Measurements from ENCODE around the gene PPP1R18. TPM values are rescaled to one million over a fixed set of nuclear protein-coding genes. Genes with fewer than 3 reads are reported as not detected.
"Not testable (repeated sequence)": the region's sequence is repeated elsewhere in the genome, so short reads cannot be mapped to it uniquely, and the experiment has no call there.

The PPP1R18 gene
- total RNA-seq, 2 donors from 2014 or later = 14.5 to 20.0 TPM

DNA sequence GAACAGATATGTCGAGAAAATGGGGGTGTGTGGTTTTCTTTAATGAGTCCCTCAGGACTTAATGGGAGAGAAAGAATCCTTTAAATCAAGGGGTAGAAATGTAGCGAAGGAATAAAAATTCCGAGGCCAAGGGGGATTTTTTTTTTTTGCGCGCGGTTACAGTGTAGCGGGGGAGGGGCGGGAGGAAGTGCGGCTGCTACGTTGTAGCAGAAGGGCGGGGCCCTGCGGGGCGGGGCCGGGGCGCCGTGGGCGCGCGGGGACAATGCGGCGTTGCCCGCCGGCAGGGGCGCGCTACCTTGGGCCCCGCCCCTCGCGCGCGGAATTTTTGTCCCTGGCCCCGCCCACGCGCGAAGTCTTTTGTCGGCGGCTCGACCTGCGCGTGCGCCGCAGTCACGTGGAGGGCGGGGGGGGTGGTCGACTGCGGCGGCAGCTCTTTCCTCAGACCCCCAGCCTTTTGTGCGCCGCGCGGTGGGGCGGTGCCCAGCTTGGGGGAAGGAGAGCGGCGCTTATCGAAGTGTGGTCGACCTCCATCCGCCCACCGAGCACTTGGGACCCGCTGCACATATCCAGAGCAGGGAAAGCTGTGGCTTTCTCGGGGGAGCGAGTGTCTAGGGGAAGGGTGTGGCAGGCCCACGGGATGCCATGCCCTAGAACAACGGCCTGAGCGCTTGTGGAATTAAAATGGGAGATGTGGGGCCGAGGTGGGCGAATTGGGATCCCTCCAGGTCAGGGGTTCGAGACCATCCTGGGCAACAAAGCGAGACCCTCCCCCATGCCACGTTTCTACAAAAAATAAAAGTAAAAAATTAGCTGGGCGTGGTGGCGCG is 35.0 kb upstream of the PPP1R18 start:
- ATAC-seq (peak; percentile 60), DNase-seq (peak; percentile 91 to 93 (median 92))
- Histone ChIP-seq H3K4me1 (peaks cover 55% of the 10 kb centered on the region), H3K9me3 (no peaks in the 10 kb centered on the region), H3K36me3 (replicated peaks in 1 of 2; ENCODE audit: insufficient read depth in 1 of 2, low read depth in 2 of 2) (peaks cover 9 to 19% of the 10 kb centered on the region in 2 donors), H3K27ac (peak overlapping the region; percentile 90 to 97 (median 90)), H3K4me3 (peak overlapping the region; percentile 80 to 86), H3K27me3 (no peaks in the 10 kb centered on the region)
- WGBS, 2 donors = 3 to 12% methylated on average over 29 to 71 of the region's 71 CpGs
- TF ChIP-seq POLR2A (IDR thresholded peaks at IDR 0.05) = peak in 2 of 3 donors; percentile 37 to 39
- TF ChIP-seq, protein P1, sequence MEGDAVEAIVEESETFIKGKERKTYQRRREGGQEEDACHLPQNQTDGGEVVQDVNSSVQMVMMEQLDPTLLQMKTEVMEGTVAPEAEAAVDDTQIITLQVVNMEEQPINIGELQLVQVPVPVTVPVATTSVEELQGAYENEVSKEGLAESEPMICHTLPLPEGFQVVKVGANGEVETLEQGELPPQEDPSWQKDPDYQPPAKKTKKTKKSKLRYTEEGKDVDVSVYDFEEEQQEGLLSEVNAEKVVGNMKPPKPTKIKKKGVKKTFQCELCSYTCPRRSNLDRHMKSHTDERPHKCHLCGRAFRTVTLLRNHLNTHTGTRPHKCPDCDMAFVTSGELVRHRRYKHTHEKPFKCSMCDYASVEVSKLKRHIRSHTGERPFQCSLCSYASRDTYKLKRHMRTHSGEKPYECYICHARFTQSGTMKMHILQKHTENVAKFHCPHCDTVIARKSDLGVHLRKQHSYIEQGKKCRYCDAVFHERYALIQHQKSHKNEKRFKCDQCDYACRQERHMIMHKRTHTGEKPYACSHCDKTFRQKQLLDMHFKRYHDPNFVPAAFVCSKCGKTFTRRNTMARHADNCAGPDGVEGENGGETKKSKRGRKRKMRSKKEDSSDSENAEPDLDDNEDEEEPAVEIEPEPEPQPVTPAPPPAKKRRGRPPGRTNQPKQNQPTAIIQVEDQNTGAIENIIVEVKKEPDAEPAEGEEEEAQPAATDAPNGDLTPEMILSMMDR (IDR thresholded peaks at IDR 0.05) = peak; percentile 32 to 79 (median 61)
- intact Hi-C loops (cut with DNase I) = no loop called here

DNA sequence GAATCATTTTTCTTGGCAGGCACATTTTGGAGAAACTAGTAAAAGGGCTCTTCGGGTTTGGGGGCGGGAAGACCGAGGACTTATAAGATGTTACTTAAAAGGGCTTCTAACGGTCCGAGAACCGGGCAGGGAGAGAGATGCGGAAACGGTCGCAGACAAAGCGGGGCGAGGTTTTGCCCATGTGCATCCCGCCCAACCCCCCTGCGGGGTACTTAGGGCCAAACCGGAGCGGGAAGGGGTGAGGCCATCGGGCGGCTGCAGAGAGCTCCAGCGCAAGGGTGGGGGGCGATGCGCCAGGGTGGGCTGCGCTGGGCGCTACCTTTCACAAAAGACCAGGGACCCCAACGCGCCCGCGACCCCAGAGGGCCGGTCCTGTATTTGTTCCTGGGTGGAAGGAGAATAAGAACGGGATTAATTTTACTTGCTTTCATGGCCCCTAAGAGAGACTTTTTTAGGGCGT is 34.3 kb upstream of the PPP1R18 start:
- no peak for ATAC-seq
- H3K27me3 ChIP-seq = no peaks in the 10 kb centered on the region
- TF ChIP-seq POLR2A (IDR thresholded peaks at IDR 0.05) = no peak
- TF ChIP-seq, protein P1 (IDR thresholded peaks at IDR 0.05) = no peak
- no peaks in the 10 kb centered on the region for H3K9me3 ChIP-seq
- H3K4me1 ChIP-seq = peaks cover 60% of the 10 kb centered on the region
- DNase-seq = peak; percentile 69 to 79 (median 72)
- WGBS, 2 donors = 0% methylated on average over 24 to 29 of the region's 29 CpGs
- H3K27ac ChIP-seq = peak overlapping the region; percentile 90 to 97 (median 90)
- H3K36me3 ChIP-seq (replicated peaks in 1 of 2; ENCODE audit: insufficient read depth in 1 of 2, low read depth in 2 of 2) = peaks cover 9 to 19% of the 10 kb centered on the region in 2 donors
- intact Hi-C loops (cut with DNase I) = no loop called here
- H3K4me3 ChIP-seq = peak overlapping the region; percentile 80 to 86

DNA sequence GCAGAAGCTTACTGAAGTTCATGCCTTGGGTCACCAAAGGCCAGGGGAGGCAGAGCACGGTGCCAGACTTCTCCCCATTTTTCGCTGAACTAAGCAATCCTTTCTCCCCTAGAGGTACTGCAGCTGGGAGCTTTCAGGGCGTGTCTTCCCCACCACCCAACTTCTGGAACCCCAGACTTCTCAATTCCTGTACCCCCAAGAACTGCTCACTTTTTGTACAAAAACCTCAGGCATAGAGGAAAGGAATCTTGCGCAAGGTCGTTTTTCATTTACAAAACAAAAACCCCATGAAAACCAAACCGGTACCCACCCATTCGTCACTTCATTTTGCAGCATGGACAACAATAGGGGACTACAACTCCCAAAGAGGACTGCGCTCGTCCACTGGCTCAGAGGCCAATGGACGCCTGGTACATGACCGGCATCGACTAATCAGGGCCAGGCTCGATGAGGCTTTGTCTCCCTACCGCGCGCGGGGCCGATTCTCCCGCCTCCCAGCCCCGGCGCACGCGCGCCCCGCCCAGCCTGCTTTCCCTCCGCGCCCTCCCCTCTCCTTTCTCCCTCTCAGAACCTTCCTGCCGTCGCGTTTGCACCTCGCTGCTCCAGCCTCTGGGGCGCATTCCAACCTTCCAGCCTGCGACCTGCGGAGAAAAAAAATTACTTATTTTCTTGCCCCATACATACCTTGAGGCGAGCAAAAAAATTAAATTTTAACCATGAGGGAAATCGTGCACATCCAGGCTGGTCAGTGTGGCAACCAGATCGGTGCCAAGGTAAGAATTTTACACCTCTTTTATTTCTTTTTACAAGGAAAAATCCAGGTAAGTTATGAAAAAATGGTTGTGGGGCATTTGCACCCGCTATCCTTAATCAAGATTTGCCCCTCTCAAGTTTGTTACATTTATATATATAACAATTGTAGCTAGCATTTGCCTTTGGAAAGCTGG is 33.6 kb upstream of the PPP1R18 start, which contains the start of gene TUBB:
Gene TUBB, plus strand, starts transcription at position 562 of the 947 bp plus-strand sequence. Its CDS starts 155 bp downstream, at position 717.
- ATAC-seq (peak; percentile 75), DNase-seq (peak; percentile 97 to 99 (median 98))
- Histone ChIP-seq H3K27me3 (no peaks in the 10 kb centered on the region), H3K36me3 (replicated peaks in 1 of 2; ENCODE audit: insufficient read depth in 1 of 2, low read depth in 2 of 2) (peaks cover 9 to 19% of the 10 kb centered on the region in 2 donors), H3K4me1 (peaks cover 60% of the 10 kb centered on the region), H3K4me3 (peak within 1 kb of the TSS; percentile 80 to 86), H3K27ac (peak within 1 kb of the TSS; percentile 90 to 97 (median 90)), H3K9me3 (no peaks in the 10 kb centered on the region)
- intact Hi-C loops (cut with DNase I) = no loop called here
- peak; percentile 79 to 97 (median 95) for TF ChIP-seq POLR2A (IDR thresholded peaks at IDR 0.05)
- TF ChIP-seq, protein P1 (IDR thresholded peaks at IDR 0.05) = peak in 4 of 7 experiments; percentile 27 to 42 (median 34)
- 1 to 2% methylated on average over 35 to 38 of the region's 38 CpGs for WGBS, 2 donors

DNA sequence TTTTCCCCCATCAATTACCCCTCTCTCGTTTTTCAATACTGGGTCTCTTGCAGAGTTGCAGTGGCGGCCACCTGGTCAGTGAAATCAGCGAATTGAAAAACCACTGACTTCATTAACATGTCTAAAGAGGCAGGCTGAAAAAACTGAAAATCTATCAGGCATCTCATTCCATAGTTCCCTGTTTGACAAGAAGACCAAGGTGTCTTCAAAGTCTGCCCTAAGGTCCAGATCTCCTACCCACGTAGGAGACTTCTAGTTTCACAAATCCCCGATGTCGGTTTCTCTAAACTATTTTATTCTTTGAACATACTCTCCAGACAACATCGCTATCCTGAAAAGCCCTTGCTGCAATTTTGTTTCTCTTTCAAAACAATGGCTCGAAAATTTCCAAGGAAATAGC is 32.9 kb upstream of the PPP1R18 start:
- Histone ChIP-seq H3K4me3 (no peak overlapping the region), H3K9me3 (no peaks in the 10 kb centered on the region), H3K27me3 (no peaks in the 10 kb centered on the region), H3K4me1 (peaks cover 53% of the 10 kb centered on the region), H3K36me3 (replicated peaks in 1 of 2; ENCODE audit: insufficient read depth in 1 of 2, low read depth in 2 of 2) (peaks cover 8 to 13% of the 10 kb centered on the region in 2 donors), H3K27ac (peak overlapping the region; percentile 35 to 97 (median 76))
- DNase-seq (no peak), ATAC-seq (no peak)
- intact Hi-C loops (cut with DNase I) = no loop called here
- TF ChIP-seq, protein P1 (IDR thresholded peaks at IDR 0.05) = no peak
- TF ChIP-seq POLR2A (IDR thresholded peaks at IDR 0.05) = no peak
- 31 to 33% methylated on average over 8 of the region's 8 CpGs for WGBS, 2 donors

DNA sequence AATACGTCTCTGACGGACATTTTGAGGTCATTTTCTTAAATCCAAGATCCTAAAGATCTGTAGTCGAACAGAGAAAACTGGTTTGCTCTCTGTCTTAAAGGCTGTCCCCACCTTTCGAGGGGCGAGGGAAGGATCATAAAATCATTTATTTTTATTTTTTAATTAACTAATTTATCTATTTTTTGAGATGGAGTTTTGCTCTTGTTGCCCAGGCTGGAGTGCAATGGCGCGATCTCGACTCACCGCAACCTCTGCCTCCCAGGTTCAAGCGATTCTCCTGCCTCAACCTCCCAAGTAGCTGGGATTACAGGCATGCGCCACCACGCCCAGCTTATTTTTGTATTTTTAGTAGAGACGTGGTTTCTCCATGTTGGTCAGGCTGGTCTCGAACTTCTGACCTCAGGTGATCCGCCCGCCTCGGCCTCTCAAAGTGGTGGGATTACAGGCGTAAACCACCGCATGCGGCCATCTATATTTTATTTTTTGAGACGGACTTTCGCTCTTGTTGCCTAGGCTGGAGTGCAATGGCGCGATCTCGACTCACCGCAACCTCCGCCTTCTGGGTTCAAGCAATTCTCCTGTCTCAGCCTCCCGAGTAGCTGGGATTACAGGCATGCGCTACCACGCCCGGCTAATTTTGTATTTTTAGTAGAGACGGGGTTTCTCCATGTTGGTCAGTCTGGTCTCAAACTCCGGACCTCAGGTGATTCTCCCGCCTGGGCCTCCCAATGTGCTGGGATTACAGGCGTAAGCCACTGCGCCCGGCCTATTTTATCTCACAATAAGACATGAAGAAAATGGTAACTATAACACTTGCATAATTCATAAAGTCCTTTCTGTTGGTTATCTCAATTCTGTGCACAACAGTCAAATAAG is 31.6 kb upstream of the PPP1R18 start:
- 76 to 78% methylated on average over 37 of the region's 37 CpGs for WGBS, 2 donors
- H3K9me3 ChIP-seq; DNase-seq; H3K27me3 ChIP-seq; H3K36me3 ChIP-seq (replicated peaks in 1 of 2; ENCODE audit: insufficient read depth in 1 of 2, low read depth in 2 of 2); H3K4me3 ChIP-seq; ATAC-seq; intact Hi-C loops (cut with DNase I): not testable (repeated sequence)
- peak overlapping the region; percentile 80 to 97 (median 94) for H3K27ac ChIP-seq
- H3K4me1 ChIP-seq = peaks cover 41% of the 10 kb centered on the region

Data from body of pancreas (tissue), 4 donors.